PC-3 (cell line): ENCODE results near the gene LHFPL2. TPM values are rescaled to one million over a fixed set of nuclear protein-coding genes. Genes with fewer than 3 reads are reported as not detected.

ENCODE experiments used
- ATAC-seq: fragments of 200-7000 bp; cut with Tn5 transposase; 2 replicates; pipeline ENCODE4 v1.9.1; 2020; ENCODE audit warnings: mild to moderate bottlenecking, moderate library complexity
- BruUV-seq: library from RNA; stranded (reverse); fragments of 400-500 nt; replicated peaks from 2 replicates; lab custom pipeline; 2021; lab: Mats Ljungman, UMichigan
- CTCF ChIA-PET: fragments of 300-600 bp; sonication (Branson Sonifier 250); formaldehyde crosslinking; loops from one replicate; lab custom pipeline; 2022; ENCODE audit warnings: antibody characterized with exemption; lab: Charles Lee
- POLR2A ChIA-PET: fragments of 300-600 bp; sonication (Branson Sonifier 250); formaldehyde crosslinking; loops from one replicate; lab custom pipeline; 2022; ENCODE audit warnings: antibody characterized with exemption; ENCODE audit not compliant: unreplicated experiment; lab: Charles Lee
- DNase-seq: peaks from one replicate; pipeline ENCODE4 v3.0.0-alpha.2; 2015
- H2AFZ ChIP-seq: fragments of 300-600 bp; sonication (generic); 2 replicates; pipeline ENCODE4 v1.6.0; 2016; ENCODE audit warnings: antibody characterized with exemption, low read length
- H3F3A ChIP-seq: fragments of 300-600 bp; sonication (generic); one replicate; pipeline ENCODE4 v1.6.0; 2017; ENCODE audit warnings: antibody characterized with exemption, low read length, control low read depth, mild to moderate bottlenecking; ENCODE audit not compliant: unreplicated experiment
- H3K27ac ChIP-seq: fragments of 300-600 bp; sonication (generic); 2 replicates; pipeline ENCODE4 v1.5.1; 2016; ENCODE audit warnings: mild to moderate bottlenecking, low read length
- H3K27me3 ChIP-seq: fragments of 300-600 bp; sonication (generic); 2 replicates; pipeline ENCODE4 v1.6.1; 2016; ENCODE audit warnings: low read length, mixed read lengths
- H3K36me3 ChIP-seq: fragments of 300-600 bp; sonication (generic); 2 replicates; pipeline ENCODE4 v1.6.1; 2016; ENCODE audit warnings: low read depth, mixed run types, low read length, mixed read lengths
- H3K4me1 ChIP-seq: fragments of 300-600 bp; sonication (generic); 2 replicates; pipeline ENCODE4 v1.5.1; 2016; ENCODE audit warnings: low read length; ENCODE audit not compliant: insufficient read depth
- H3K4me2 ChIP-seq: fragments of 300-600 bp; sonication (generic); 2 replicates; pipeline ENCODE4 v1.6.0; 2016; ENCODE audit warnings: low read length
- H3K4me3 ChIP-seq: fragments of 300-600 bp; sonication (generic); 2 replicates; pipeline ENCODE4 v1.5.1; 2016; ENCODE audit warnings: mild to moderate bottlenecking, low read length, mixed read lengths
- H3K79me2 ChIP-seq: fragments of 300-600 bp; sonication (generic); 2 replicates; pipeline ENCODE4 v1.6.1; 2017; ENCODE audit warnings: low read length, mixed read lengths
- H3K9ac ChIP-seq: fragments of 300-600 bp; sonication (generic); 2 replicates; pipeline ENCODE4 v1.6.0; 2016; ENCODE audit warnings: mild to moderate bottlenecking, low read length
- H3K9me2 ChIP-seq: fragments of 300-600 bp; sonication (generic); replicated peaks from 2 replicates; pipeline ENCODE4 v1.6.1; 2016; ENCODE audit warnings: mixed run types, low read length, mixed read lengths
- H3K9me3 ChIP-seq: fragments of 300-600 bp; sonication (generic); 2 replicates; pipeline ENCODE4 v1.6.1; 2016; ENCODE audit warnings: low read length, mixed read lengths
- H4K20me1 ChIP-seq: fragments of 300-600 bp; sonication (generic); 2 replicates; pipeline ENCODE4 v1.6.1; 2016; ENCODE audit warnings: low read length, mixed read lengths
- CTCF ChIP-seq: fragments of 300-600 bp; sonication (generic); conservative IDR thresholded peaks from 2 replicates; pipeline ENCODE4 v1.5.1; 2017; ENCODE audit warnings: antibody characterized with exemption, low read depth, mild to moderate bottlenecking, low read length
- EZH2 ChIP-seq: fragments of 300-600 bp; sonication (generic); IDR thresholded peaks from one replicate; pipeline ENCODE4 v1.6.1; 2017; ENCODE audit warnings: antibody characterized with exemption, mild to moderate bottlenecking, low read length; ENCODE audit not compliant: unreplicated experiment
- EZH2phosphoT487 ChIP-seq: fragments of 300-600 bp; sonication (generic); IDR thresholded peaks from 2 replicates; pipeline ENCODE4 v1.6.1; 2018; ENCODE audit warnings: mild to moderate bottlenecking, antibody characterized with exemption, low read length, borderline replicate concordance
- intact Hi-C: fragments of 100-400 bp; cut with micrococcal nuclease; formaldehyde crosslinking; loops from 2 replicates; pipeline ENCODE4 v1.9.0; 2023
- total RNA-seq: library from RNA; depleted of rRNA; stranded (reverse); fragments of >200 nt; gene quantifications from 2 replicates; pipeline ENCODE4 v1.2.3, GENCODE V29; 2014

Gene LHFPL2
- total RNA-seq, 1 experiment from 2014 or later = 21.7 TPM

GRCh38 chr5:78501411-78502352, 146.9 kb downstream of the LHFPL2 start:
- Histone ChIP-seq H3K9ac (no peak overlapping the region), H3K27ac (no peak overlapping the region), H3F3A (no peaks in the 10 kb centered on the region), H3K79me2 (peaks cover 69% of the 10 kb centered on the region), H3K4me2 (no peak overlapping the region), H3K4me1 (peaks cover 35% of the 10 kb centered on the region), H3K27me3 (no peaks in the 10 kb centered on the region), H2AFZ (no peak overlapping the region), H3K4me3 (no peak overlapping the region), H3K36me3 (no peaks in the 10 kb centered on the region), H4K20me1 (no peaks in the 10 kb centered on the region), H3K9me2 (no peaks in the 10 kb centered on the region), H3K9me3 (no peaks in the 10 kb centered on the region)
- POLR2A ChIA-PET = no interaction called here
- intact Hi-C loops = no loop called here
- ATAC-seq (no peak), DNase-seq (no peak)
- TF ChIP-seq CTCF (no peak), EZH2phosphoT487 (no peak), EZH2 (no peak)
- BruUV-seq = no TSS peak
- CTCF ChIA-PET = no interaction called here

GRCh38 chr5:78500871-78501270, 147.7 kb downstream of the LHFPL2 start:
- BruUV-seq = no TSS peak
- no peak overlapping the region for H3K27ac ChIP-seq
- ChIA-PET CTCF (no interaction called here), POLR2A (no interaction called here)
- TF ChIP-seq EZH2 (no peak), EZH2phosphoT487 (no peak), CTCF (no peak)
- no peaks in the 10 kb centered on the region for H3F3A ChIP-seq
- H3K9me3 ChIP-seq = no peaks in the 10 kb centered on the region
- no peaks in the 10 kb centered on the region for H3K36me3 ChIP-seq
- DNase-seq (no peak), ATAC-seq (no peak)
- H3K4me1 ChIP-seq = peaks cover 35% of the 10 kb centered on the region
- H3K27me3 ChIP-seq = no peaks in the 10 kb centered on the region
- H3K4me3 ChIP-seq = no peak overlapping the region
- H3K79me2 ChIP-seq = peaks cover 66% of the 10 kb centered on the region
- no peak overlapping the region for H2AFZ ChIP-seq
- H4K20me1 ChIP-seq = no peaks in the 10 kb centered on the region
- no peak overlapping the region for H3K9ac ChIP-seq
- H3K9me2 ChIP-seq = no peaks in the 10 kb centered on the region
- no peak overlapping the region for H3K4me2 ChIP-seq
- intact Hi-C loops = no loop called here

- ChIA-PET POLR2A (no interaction called here), CTCF (no interaction called here)
- Histone ChIP-seq H3K79me2 (peaks cover 72% of the 10 kb centered on the region), H3K4me3 (no peak overlapping the region), H3K36me3 (no peaks in the 10 kb centered on the region), H3K27me3 (no peaks in the 10 kb centered on the region), H2AFZ (no peak overlapping the region), H3K4me2 (no peak overlapping the region), H3F3A (no peaks in the 10 kb centered on the region), H3K4me1 (peaks cover 27% of the 10 kb centered on the region), H3K9me3 (no peaks in the 10 kb centered on the region), H3K27ac (no peak overlapping the region), H4K20me1 (no peaks in the 10 kb centered on the region), H3K9me2 (no peaks in the 10 kb centered on the region), H3K9ac (no peak overlapping the region)
- ATAC-seq = no peak
- intact Hi-C loops = no loop called here
- BruUV-seq = no TSS peak
- DNase-seq = no peak
- TF ChIP-seq CTCF (no peak), EZH2 (no peak), EZH2phosphoT487 (no peak)
These were observed 148.5 kb downstream of the LHFPL2 start for GRCh38 chr5:78500028-78500427.
